ENCODE measurements around the gene RNF125. TPM values are rescaled to one million over a fixed set of nuclear protein-coding genes. Genes with fewer than 3 reads are reported as not detected.
"Not testable (repeated sequence)": the region's sequence is repeated elsewhere in the genome, so short reads cannot be mapped to it uniquely, and the experiment has no call there.

The RNF125 gene
- total and polyA plus RNA-seq, 2 experiments from 2014 or later = 11.4 to 29.2 TPM

DNA sequence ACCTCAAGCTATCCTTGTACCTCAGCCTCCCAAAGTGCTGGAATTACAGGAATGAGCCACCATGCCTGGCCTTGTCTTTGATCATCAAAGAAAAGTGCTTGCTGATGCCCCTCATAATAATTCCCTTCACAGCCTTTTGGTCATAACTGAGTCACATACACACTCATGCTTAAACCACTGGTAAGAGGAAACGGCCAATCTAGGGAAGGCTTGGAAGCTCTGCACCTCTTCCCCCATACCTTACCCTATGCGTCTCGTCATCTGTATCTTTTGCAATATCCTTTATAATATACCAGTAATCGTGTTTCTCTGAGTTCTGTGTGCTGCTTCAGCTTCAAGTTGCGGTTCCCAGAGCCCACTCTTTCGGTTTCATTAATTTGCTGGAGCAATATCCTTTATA lies 68.3 kb downstream of the RNF125 start:
- no peaks in the 10 kb centered on the region; the same call in 2 of the 3 replicates for H3K36me3 Mint-ChIP-seq (ENCODE audit: low read depth)
- no peaks in the 10 kb centered on the region for H4K20me1 ChIP-seq (replicated peaks; ENCODE audit: insufficient read depth)
- peaks cover 9% of the 10 kb centered on the region for H3K4me1 Mint-ChIP-seq
- H3K4me2 ChIP-seq = no peak overlapping the region
- H3K9me2 ChIP-seq (ENCODE audit: insufficient read depth) = no peaks in the 10 kb centered on the region
- no peaks in the 10 kb centered on the region; the same call in 2 of the 3 replicates for H3K9me3 Mint-ChIP-seq
- DNase-seq (ENCODE audit: low spot score) = no peak
- H3K4me3 ChIP-seq = no peak overlapping the region
- no peak for ATAC-seq
- no peaks in the 10 kb centered on the region for H3K36me3 ChIP-seq (ENCODE audit: insufficient read depth)
- H3K4me1 ChIP-seq (ENCODE audit: insufficient read depth) = peaks cover 3% of the 10 kb centered on the region
- no peak overlapping the region for H3K27ac ChIP-seq (ENCODE audit: low read depth)
- H3F3A ChIP-seq (replicated peaks; ENCODE audit: low read depth) = peaks cover 4% of the 10 kb centered on the region; the same call in 1 of the 2 replicates
- no peaks in the 10 kb centered on the region for H3K27me3 ChIP-seq (ENCODE audit: insufficient read depth)
- H3K27me3 Mint-ChIP-seq (ENCODE audit: insufficient read depth, low read depth, poor library complexity) = peaks cover 4% of the 10 kb centered on the region
- no peak for TF ChIP-seq EZH2phosphoT487 (IDR thresholded peaks at IDR 0.05; ENCODE audit: unreplicated experiment)
- no peak for TF ChIP-seq STAT1 (IDR thresholded peaks at IDR 0.05; ENCODE audit: unreplicated experiment)
- TF ChIP-seq CTCF (conservative IDR thresholded peaks at IDR 0.05; ENCODE audit: low read depth in 2 of 2) = no peak
- no peak for TF ChIP-seq ETS1 (IDR thresholded peaks at IDR 0.05)
- TF ChIP-seq ZNF462 (CRISPR knock-in tag; IDR thresholded peaks at IDR 0.05) = no peak
- TF ChIP-seq POLR2AphosphoS5 (IDR thresholded peaks at IDR 0.05; ENCODE audit: low read depth) = no peak
- TF ChIP-seq CREB1 (CRISPR knock-in tag; IDR thresholded peaks at IDR 0.05; ENCODE audit: low read depth) = no peak
- no peak for TF ChIP-seq EZH2 (IDR thresholded peaks at IDR 0.05; ENCODE audit: low read depth, unreplicated experiment)
- TF ChIP-seq JUNB (IDR thresholded peaks at IDR 0.05; ENCODE audit: unreplicated experiment) = no peak
- no peak overlapping the region for H3K4me3 Mint-ChIP-seq
- H2AFZ ChIP-seq = no peak overlapping the region
- H3K27ac Mint-ChIP-seq = no peak overlapping the region
- no peaks in the 10 kb centered on the region for H3K79me2 ChIP-seq (replicated peaks; ENCODE audit: insufficient read depth)

- peak overlapping the region; percentile 86 for H3K4me2 ChIP-seq
- H3K27ac ChIP-seq (ENCODE audit: low read depth); H3K27ac Mint-ChIP-seq; H3K27me3 Mint-ChIP-seq (ENCODE audit: insufficient read depth, low read depth, poor library complexity); H3K27me3 ChIP-seq (ENCODE audit: insufficient read depth); ATAC-seq; H3K36me3 ChIP-seq (ENCODE audit: insufficient read depth); H3K9me3 Mint-ChIP-seq; H3K9me2 ChIP-seq (ENCODE audit: insufficient read depth); DNase-seq (ENCODE audit: low spot score); H2AFZ ChIP-seq: not testable (repeated sequence)
- peaks cover 17% of the 10 kb centered on the region for H4K20me1 ChIP-seq (replicated peaks; ENCODE audit: insufficient read depth)
- peaks cover 22% of the 10 kb centered on the region for H3K4me1 Mint-ChIP-seq
- H3K4me3 Mint-ChIP-seq = peak overlapping the region; percentile 17; the same call in 1 of the 3 replicates
- peaks cover 27% of the 10 kb centered on the region for H3K4me1 ChIP-seq (ENCODE audit: insufficient read depth)
- peaks cover 21% of the 10 kb centered on the region for H3K36me3 Mint-ChIP-seq (ENCODE audit: low read depth)
- peaks cover 29% of the 10 kb centered on the region for H3K79me2 ChIP-seq (replicated peaks; ENCODE audit: insufficient read depth)
- peaks cover 12% of the 10 kb centered on the region for H3F3A ChIP-seq (replicated peaks; ENCODE audit: low read depth)
- peak overlapping the region; percentile 92; the same call in 1 of the 2 replicates for H3K4me3 ChIP-seq
These were observed 72.2 kb downstream of the RNF125 start for GRCh38 chr18:32090831-32091230.

Measured in GM23338 (cell line).